HG03064 (cell line): ENCODE results near the gene GTPBP2.
A peak's percentile ranks its signal among the peaks of the same experiment; 100 is the strongest.
"Not testable (repeated sequence)": the region's sequence is repeated elsewhere in the genome, so short reads cannot be mapped to it uniquely, and the experiment has no call there.

ENCODE experiments used
- ATAC-seq: cut with Tn5 transposase; IDR thresholded peaks from one replicate; pipeline ENCODE4 v1.9.1; 2021; ENCODE audit warnings: low read depth; ENCODE audit not compliant: unreplicated experiment

Gene GTPBP2

GRCh38 chr6:43665376-43665775 is 36.3 kb upstream of the GTPBP2 start:
- no peak for ATAC-seq

GRCh38 chr6:43662948-43663347 is 33.9 kb upstream of the GTPBP2 start:
- not testable (repeated sequence) for ATAC-seq

- ATAC-seq: no peak
These were observed 29.1 kb upstream of the GTPBP2 start for GRCh38 chr6:43658161-43658560.

- no peak for ATAC-seq
These were observed 28.2 kb upstream of the GTPBP2 start for GRCh38 chr6:43657221-43657802.

- not testable (repeated sequence) for ATAC-seq
These were observed 23.8 kb upstream of the GTPBP2 start for GRCh38 chr6:43652822-43653221.

GRCh38 chr6:43648248-43648647 is 19.2 kb upstream of the GTPBP2 start:
- ATAC-seq: no peak

GRCh38 chr6:43647613-43648012 is 18.5 kb upstream of the GTPBP2 start:
- ATAC-seq: no peak

GRCh38 chr6:43645613-43645964 is 16.5 kb upstream of the GTPBP2 start:
- no peak for ATAC-seq

GRCh38 chr6:43644940-43645612 is 16.0 kb upstream of the GTPBP2 start, which contains the start of gene RSPH9:
TSS of gene RSPH9 (plus strand) at chr6:43645036. CDS start at chr6:43645099, 63 bp downstream.
- no peak for ATAC-seq

- ATAC-seq: no peak
These were observed 11.1 kb upstream of the GTPBP2 start for GRCh38 chr6:43639984-43640800.

GRCh38 chr6:43636308-43636659 is 7.2 kb upstream of the GTPBP2 start:
- ATAC-seq: no peak

GRCh38 chr6:43635387-43636307 is 6.6 kb upstream of the GTPBP2 start, which contains the start of gene MAD2L1BP:
TSS of gene MAD2L1BP (plus strand) at chr6:43635840. CDS start at chr6:43635876, 36 bp downstream.
- no peak for ATAC-seq

- ATAC-seq: no peak
These were observed 5.7 kb upstream of the GTPBP2 start for GRCh38 chr6:43634702-43635303.

GRCh38 chr6:43633002-43633401 is 3.9 kb upstream of the GTPBP2 start:
- not testable (repeated sequence) for ATAC-seq

- no peak for ATAC-seq
These were observed 2.0 kb upstream of the GTPBP2 start for GRCh38 chr6:43630980-43631619.

GRCh38 chr6:43629505-43630300 is 639 bp upstream of the GTPBP2 start:
- ATAC-seq: peak; percentile 49

GRCh38 chr6:43628393-43629103 is 516 bp downstream of the GTPBP2 start:
- no peak for ATAC-seq
